Dedifferentiated amniotic fluid mesenchymal stem cell (primary cell): ENCODE measurements around the gene SNTG2.

ENCODE experiments used
- DNase-seq: peaks from one replicate; pipeline ENCODE4 v3.0.0-alpha.2; 2016; ENCODE audit errors: extremely low spot score

The SNTG2 gene

DNA sequence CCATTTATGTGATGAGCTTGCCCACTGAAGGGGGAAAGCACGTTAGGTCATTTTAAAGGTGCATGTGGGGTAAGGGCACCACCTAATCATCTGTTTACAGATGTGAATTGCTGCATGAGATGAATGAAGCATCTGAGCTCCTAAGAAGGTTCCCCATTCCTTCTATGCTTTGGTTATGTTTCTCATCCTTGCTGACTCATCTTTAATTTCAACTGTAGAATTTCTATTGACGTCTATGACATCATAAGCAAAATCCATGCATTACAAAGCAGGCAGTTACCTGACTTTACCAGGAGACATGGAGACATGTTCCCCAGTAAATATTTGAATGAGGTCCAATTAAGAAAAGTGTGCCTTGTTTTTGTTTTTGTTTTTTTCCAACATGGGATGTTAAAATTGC lies 2.8 kb downstream of the SNTG2 start:
- no peak for DNase-seq

- peak; percentile 49 for DNase-seq
Measured at GRCh38 chr2:953975-954686, 3.5 kb downstream of the SNTG2 start.

- no peak for DNase-seq
Measured at GRCh38 chr2:954687-955000, 4.0 kb downstream of the SNTG2 start.

DNA sequence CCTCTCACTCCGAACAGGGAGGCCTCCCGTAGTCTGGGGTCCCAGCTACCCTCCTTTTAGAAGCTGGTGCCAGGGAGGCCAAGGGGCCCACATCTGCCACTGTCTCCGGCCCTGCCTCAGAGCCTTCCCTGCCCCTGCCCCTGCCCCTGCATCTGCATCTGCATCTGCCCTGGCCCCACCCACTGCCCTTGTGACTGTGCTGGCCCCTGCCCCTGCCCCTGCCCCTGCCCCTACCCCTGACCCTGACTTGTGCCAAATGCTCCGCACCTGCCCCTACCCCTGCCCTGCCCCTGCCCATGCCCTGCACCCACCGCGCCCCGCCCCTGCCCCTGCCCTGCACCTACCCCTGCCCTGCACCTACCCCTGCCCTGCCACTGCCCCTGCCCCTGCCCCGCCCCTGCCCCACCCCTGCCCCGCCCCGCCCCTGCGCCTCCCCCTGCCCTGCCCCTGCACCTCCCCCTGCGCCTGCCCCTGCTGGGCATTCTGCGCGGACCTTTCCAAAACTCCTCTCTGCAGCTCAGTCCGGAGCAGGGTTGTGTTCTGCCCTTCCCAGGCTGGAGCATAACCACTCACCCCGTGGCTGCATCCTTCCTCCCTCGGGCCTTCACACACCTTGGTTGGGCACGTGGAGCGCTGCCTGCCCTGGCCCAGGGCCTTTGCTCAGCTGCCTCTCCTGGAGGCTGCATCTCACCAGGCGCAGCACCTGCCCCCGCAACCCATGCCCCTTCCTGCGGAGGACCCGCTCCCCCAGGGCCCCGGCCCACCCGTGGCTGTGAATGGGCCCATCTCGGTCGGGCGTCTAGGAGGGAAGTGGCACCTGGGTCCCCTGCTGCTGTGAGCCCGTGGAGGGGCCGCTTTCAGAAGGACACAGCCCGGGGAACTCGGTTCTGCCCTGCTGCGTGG lies 5.4 kb downstream of the SNTG2 start:
- no peak for DNase-seq

DNA sequence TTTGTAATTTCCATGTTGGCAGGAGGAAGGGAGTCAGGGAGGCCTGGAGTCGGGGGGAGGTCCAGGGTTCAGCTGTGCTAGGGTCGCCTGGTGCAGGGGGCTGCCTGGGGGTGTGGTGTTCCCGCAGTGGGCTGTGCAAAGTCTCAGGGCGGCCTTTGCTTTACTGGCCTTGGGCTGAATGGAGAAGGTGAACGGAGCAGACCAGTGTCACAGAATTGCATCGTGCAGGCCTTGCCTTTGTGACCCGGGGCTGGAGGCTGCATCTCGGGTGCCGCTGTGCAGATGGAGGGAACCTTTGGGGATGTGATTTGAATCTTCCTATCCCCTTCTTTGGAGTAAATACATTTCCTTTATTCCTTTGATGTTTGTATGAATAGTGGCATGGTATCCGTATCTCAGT lies 8.8 kb downstream of the SNTG2 start:
- no peak for DNase-seq

GRCh38 chr2:960061-960736 lies 9.6 kb downstream of the SNTG2 start:
- no peak for DNase-seq

DNA sequence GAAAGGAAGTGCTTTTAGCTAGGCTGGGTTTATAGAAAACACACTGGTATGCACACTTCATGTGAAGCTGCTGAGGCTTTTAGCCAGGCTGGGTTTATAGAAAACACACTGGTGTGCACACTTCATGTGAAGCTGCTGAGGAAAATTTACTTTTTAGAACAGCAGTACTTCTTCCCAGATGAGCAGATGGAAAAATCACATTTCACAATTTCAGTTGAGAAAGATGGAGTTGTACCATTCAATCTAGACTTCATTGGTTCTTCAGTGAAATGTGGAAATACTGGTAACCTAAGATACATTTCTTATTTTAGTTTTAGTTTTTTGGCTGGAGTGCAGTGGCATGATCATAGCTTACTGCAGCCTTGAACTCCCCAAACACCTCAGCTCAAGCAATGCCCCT lies 11.1 kb downstream of the SNTG2 start:
- no peak for DNase-seq

DNA sequence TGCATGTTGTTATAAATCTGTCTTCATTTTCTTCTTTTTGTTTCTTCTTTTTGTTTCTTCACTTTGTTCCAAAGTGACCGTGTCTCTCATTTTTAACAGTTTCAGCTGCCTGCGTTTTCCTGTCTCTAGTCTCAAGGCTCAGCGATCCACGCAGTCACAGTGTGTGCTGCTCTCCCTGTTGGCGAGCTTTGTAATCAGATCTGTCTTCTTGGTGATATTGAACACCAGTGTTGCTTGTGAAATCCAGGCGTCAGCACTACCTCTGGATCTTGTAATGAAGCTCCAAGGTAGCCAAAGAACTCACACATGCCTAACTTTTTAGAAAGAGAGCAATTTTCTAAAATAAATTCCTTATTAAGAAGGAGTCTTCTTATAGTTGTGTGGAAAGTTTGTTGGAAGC lies 13.2 kb downstream of the SNTG2 start:
- DNase-seq: no peak

- no peak for DNase-seq
Measured at GRCh38 chr2:964562-964961, 13.9 kb downstream of the SNTG2 start.

- no peak for DNase-seq
Measured at GRCh38 chr2:965640-966147, 15.0 kb downstream of the SNTG2 start.

GRCh38 chr2:973129-973528 lies 22.5 kb downstream of the SNTG2 start:
- no peak for DNase-seq

GRCh38 chr2:974054-974453 lies 23.4 kb downstream of the SNTG2 start:
- no peak for DNase-seq

GRCh38 chr2:974502-974901 lies 23.9 kb downstream of the SNTG2 start:
- DNase-seq: no peak

- no peak for DNase-seq
Measured at GRCh38 chr2:975095-975494, 24.4 kb downstream of the SNTG2 start.

DNA sequence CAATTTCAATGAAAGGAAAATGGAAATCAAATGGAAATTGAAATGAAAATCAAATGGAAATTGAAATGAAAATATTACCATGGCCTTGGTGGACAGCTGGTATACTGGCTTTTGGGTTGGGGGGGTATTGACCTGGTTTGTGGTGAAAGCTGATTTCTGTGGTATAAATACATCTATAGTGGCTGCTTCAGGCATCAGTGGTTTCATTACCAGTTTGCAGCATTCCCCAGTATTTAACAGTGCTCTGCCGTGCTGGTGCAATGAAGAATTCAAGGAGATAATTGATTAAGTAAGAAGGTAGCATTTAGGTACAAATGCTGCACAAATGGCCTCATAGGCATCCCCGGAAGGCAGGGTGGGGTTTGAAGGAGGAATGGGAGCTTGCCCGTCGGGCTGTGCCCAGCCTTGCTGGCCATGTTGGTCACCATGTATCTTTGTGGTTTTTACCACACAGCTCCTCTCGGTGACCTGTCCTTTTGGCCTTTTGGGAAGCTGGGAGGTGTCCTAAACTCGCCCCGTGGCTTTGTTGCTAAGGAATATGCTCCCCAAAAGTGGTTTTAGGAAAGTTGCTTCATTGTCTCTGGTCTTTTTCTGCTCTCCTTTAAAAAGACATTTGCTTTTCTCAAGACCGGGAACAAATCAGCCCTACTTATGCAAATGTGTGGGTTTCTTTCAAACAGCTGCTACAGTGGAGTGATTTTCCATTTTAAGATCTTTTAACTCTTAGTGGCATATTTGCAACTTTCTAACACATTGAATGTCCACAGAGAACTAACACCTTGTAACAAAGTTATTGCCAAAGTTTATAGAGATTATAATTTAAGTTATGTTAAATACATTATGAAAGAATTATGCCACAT lies 28.6 kb downstream of the SNTG2 start:
- no peak for DNase-seq

- no peak for DNase-seq
Measured at GRCh38 chr2:980176-980575, 29.5 kb downstream of the SNTG2 start.

GRCh38 chr2:981258-981657 lies 30.6 kb downstream of the SNTG2 start:
- DNase-seq: no peak

DNA sequence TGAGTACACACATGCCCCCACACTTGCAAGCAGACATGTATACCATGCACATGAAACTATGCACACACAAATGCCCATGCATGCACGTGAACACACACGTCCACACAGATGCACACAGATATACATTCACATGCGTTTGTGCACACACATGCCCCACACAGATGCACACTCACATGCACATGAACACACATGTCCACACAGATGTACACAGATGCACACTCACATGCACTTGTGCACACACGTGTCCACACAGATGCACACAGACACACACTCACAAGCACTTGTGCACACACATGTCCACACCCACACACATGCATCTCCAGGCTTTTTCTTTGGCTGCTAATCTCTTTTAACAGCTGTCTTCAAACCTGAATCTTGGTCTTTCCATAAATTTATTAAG lies 31.1 kb downstream of the SNTG2 start:
- DNase-seq: no peak

GRCh38 chr2:985317-985898 lies 34.8 kb downstream of the SNTG2 start:
- DNase-seq: no peak

DNA sequence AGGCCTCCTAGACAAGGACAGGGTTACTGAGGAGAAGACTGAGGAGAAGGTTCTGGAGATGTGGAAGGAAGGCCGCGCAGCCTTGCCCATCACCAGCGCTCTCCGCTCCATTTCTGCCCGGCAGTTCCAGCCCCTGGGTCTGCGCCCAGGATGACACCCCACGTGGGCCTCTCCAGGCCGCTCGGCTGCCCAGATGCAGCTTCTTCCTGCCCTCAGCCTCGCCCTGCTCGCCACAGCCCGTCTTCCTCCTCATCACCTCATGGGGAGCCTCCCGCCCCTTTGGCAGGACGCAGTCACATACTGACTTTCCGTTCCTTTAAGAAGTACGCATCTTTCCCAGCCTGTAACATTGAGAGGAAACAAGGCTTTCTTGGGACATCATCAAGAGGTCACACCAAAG lies 37.1 kb downstream of the SNTG2 start:
- DNase-seq: no peak

GRCh38 chr2:989781-990467 lies 39.3 kb downstream of the SNTG2 start:
- no peak for DNase-seq
